DND-41 (cell line): ENCODE data around the gene CDK5RAP1.

ENCODE experiments used
- CTCF ChIP-seq: IDR thresholded peaks from 2 replicates; pipeline ENCODE4 v1.5.1; 2012; ENCODE audit warnings: borderline replicate concordance, low read length, moderate library complexity, mild to moderate bottlenecking; ENCODE audit not compliant: poor library complexity, severe bottlenecking; ENCODE audit errors: extremely low read depth
- EZH2 ChIP-seq: IDR thresholded peaks from 3 replicates; pipeline ENCODE4 v1.6.1; 2012; ENCODE audit warnings: borderline replicate concordance, low read depth, mild to moderate bottlenecking, moderate library complexity, low read length, inconsistent platforms; ENCODE audit not compliant: severe bottlenecking

- TF ChIP-seq CTCF, result no peak
- no peak for TF ChIP-seq EZH2
These were observed 78.1 kb downstream of the CDK5RAP1 start for GRCh38 chr20:33323236-33323635.
